Stimulated activated CD4-positive, alpha-beta T cell treated with anti-CD3 and anti-CD28 coated beads, Interleukin-2, amount 100 ng/mL, for 24 hours (primary cell): Measurements from ENCODE around the gene CADPS.

Experiments
- DNase-seq, 2 donors: peaks; one replicate each; pipeline ENCODE4 v3.0.0-alpha.2; 2020

CADPS gene

GRCh38 chr3:62548528-62549205, 326.5 kb downstream of the CADPS start:
- no peak for DNase-seq

- no peak for DNase-seq
Observed at GRCh38 chr3:62546266-62546665, 328.9 kb downstream of the CADPS start.

DNA sequence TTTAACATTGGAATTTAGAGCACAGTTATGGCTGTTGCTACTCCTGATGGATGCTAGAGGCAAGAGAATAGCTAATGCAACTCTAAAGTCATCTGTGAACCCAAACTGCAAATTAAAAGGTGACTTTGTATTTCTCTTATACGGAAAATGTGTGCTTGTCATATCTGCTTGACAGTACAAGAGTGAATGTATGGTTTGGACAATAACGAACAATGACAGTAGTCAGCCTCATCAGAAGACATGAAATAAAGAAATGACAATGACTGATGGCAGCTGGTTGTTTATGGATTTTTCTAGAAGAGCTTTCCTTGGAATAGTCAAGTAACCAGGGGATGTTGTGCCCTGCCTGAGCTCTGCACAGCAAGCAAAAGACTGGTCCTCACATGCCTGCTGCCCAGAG, 333.0 kb downstream of the CADPS start:
- no peak for DNase-seq

DNA sequence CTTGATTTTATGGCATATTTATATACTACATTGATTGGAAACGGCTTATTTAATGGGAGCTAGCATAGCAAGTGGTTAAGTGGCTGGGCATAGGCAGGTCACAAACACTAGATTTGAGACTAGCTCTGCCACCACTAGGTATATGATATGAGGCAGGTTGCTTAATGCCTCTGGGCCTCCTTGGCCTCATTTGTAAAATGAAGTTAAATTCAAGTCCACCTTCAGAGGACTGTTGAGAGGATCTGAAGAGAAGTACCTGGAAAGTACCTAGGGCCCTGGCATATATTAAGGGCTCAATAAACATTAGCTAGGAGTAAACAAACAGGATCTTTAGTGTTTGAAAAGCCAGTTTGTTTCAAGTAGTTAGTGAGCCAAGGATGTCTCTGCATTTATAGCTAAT, 335.5 kb downstream of the CADPS start:
- DNase-seq, result no peak

GRCh38 chr3:62538691-62539356, 336.4 kb downstream of the CADPS start:
- DNase-seq, result no peak

- DNase-seq, result no peak
Observed at GRCh38 chr3:62534326-62534725, 340.9 kb downstream of the CADPS start.

DNA sequence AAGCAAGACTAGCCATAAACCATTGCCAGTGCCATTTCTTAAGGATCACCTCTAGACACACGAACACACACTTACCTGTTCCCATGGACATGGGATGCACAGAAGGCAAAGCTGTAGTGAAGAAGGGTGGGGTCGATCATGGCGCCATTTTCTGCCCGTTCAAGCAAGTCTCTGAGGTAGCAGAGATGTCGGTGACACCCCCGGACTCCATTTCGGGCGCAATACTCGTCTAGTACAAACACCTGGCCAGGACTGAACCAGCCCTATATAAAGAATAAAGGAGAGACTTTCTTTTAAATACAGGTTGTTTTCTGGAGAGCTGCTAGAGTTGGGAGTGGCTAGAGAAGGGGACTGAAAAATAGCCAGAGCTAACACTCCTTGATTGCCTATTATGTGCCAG, 342.4 kb downstream of the CADPS start:
- no peak for DNase-seq

DNA sequence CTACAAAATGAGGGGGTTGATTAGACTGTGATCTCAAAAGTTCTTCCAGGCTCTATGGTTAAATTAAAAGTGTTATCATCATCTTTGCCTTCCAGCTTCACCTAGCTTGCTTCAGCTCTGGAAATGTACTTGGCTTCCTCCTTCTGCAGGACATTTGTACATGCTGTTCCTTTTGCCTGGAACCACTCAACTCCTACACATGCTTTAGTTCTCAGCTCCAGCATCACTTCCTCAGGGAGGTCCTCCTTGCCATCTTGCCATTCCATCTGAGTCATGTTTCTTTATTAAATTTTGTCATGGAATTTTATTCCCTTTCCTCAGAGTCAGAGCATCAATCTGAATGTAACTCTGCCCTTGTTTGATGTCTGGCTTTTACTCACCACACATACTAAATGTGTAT, 343.2 kb downstream of the CADPS start:
- DNase-seq, result no peak

DNA sequence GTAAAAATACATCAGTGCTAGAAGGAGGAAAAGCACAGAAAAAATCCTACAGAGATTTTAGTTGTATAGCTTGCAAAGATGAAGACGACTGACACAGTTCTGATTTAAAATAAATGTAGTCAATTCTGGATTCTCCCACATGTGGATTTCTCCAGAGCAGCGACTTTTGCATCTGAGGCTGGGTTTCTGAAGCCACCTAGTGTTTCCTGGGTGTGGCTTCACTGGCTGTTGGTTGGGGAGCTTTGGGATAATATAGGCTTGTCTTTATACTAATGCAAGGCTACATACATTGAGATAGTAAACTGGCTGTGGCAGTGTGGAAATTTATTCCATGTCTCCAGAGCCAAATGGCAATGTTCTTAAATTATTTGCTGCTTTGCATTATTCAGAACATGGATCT, 343.7 kb downstream of the CADPS start:
- no peak for DNase-seq

DNA sequence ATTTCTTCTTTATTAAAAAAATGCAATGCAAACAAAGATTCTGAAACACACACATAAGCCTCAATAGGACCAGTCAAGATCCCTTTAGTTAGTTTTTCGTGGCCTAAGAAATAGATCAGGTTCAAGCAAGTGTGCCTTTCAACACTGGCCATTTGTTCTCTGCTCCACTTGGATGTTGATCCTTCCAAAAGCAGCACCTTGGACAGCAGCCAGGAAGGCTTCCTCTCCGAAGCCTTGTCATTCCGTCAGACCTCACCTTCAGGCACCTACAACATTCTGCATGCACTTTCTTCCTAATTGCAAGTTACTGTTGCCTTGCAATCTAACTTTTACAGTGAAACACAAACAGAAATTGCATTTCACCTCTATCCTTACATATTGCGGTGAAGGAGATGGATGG, 346.0 kb downstream of the CADPS start:
- peak in 1 of 2 donors; percentile 19 for DNase-seq

DNA sequence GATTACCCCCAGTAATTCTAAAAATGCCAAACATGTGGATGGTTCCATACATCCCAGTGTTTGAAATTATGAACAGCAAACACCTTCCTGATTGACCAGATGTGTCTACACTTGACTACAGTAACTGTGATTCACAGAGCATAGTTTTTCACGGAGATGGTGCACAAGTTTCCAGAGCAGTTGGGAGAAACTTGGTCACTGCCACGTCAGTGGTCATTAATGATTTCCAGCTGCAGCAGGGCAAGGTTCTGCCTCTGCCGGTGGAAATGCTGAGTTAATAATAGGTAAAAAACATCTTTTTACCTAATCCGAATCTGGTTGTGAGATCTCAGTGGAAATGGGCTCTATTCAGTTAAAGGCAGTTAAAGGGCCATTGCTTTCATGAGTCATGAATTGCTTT, 347.7 kb downstream of the CADPS start:
- no peak for DNase-seq

GRCh38 chr3:62525281-62525680, 349.9 kb downstream of the CADPS start:
- no peak for DNase-seq

DNA sequence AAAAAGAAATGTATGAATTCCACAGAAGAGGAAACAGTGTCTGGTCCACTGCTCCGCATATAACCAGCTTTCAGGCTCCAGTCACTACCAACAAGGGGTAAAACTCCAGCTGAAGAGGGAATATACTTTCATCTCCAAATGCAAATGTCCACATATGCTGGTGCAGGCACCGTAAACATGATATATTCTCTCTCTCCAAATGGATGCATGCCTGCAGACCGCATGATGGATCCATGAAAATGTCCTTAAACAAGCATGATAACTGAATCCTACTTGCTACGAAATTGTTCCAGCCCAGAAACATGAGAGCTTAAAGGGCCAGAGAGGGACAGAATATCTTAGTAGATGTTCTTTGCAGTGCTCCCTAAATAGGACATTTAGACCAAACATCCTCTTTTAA, 351.5 kb downstream of the CADPS start:
- no peak for DNase-seq

- no peak for DNase-seq
Observed at GRCh38 chr3:62521464-62522105, 353.6 kb downstream of the CADPS start.

- no peak for DNase-seq
Observed at GRCh38 chr3:62503516-62503915, 371.7 kb downstream of the CADPS start.

- no peak for DNase-seq
Observed at GRCh38 chr3:62502315-62503300, 372.6 kb downstream of the CADPS start.

GRCh38 chr3:62501289-62501668, 373.9 kb downstream of the CADPS start:
- DNase-seq, result no peak

DNA sequence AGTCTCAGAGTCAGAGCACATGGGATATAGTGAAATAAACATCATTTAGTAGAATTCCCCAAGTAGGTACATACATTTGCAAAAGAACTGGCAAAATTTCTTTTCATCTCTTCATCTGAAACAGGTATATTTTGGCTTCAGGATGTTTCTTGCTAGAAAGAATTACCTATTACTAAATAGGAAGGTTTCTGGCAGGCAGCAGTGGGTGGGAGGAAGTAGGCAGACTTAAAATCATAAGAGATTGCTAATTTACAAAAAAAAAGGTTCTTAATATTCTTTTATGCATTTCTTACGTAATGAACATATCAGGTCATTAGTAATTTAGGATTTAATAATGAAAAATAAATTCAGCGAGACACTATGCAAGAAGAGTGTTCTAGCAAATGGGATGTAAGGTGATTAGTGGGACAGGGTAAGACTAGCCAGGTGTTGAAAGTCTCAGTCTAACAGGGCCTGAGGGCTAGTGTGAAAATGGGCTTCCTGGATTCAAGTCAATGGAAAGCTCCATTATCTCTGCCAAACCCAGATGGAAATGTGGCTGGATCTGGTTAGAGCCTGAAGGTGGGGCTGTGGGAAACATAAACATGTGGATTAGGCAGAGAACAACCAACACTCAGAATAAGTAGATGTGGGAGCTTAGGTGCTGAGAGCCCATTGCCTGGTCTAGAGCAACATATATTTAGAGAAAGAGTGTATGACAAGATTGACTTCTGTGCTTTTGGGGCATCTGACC, 374.5 kb downstream of the CADPS start:
- DNase-seq, result no peak

DNA sequence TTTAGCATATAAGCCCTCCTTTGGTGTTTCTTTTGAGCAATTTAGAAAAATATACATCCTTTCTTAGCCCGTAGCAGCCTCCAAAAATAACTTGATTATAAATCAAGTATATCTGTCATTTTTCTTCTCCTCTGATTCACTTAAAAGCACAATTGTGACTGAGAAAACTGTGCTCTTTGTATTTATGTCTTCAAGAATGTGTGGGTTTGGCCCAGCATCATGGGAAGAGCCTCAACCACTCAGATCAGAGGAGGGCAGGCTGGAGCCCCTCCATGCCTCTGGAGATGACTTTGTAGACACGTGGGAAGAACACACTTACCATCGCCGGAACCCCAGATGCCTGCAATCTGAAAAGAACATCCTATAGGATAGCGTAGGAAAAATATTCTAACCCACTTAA, 378.1 kb downstream of the CADPS start:
- DNase-seq, result no peak

- DNase-seq, result no peak
Observed at GRCh38 chr3:62496503-62496902, 378.7 kb downstream of the CADPS start.

DNA sequence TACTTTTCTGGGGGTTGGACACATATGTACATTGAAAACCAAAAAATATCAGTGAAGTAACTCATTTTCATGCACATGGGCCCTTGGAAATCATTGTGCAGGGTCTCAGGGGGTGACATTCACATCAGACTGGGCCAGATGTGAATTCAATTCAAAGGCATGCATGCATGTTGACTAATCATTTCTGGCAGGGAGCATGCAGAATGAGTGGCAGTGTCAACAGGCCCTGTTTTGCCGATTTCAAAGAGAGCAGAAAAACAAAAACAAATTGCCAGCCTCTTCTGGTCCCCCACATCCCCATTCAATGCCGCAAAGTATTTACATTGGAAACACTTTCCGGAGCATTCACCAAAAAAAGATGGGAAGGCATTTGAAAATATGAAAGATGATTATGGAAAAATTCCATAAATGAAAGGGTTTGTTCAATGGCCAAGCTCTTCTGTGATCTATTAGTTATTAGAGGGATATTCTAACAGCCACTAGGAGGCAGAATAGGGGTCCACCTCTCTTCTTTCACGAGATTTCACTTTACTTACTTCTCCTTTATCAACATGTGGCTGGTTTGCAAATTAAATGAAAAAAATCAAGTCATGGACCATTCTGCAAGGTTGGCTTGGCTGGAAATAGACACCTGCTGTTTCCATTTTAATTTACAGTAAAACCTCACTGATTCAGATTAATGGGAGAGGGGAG, 382.0 kb downstream of the CADPS start:
- no peak for DNase-seq

GRCh38 chr3:62482961-62483360, 392.3 kb downstream of the CADPS start:
- DNase-seq, result no peak
